Iris pigment epithelial cell (primary cell): Measurements from ENCODE around the gene UPB1.
"Not testable (repeated sequence)": the region's sequence is repeated elsewhere in the genome, so short reads cannot be mapped to it uniquely, and the experiment has no call there.

Experiments used
- DNase-seq: peaks from one replicate; pipeline ENCODE4 v3.0.0-alpha.2; 2011; ENCODE audit warnings: low read depth

The UPB1 gene

DNA sequence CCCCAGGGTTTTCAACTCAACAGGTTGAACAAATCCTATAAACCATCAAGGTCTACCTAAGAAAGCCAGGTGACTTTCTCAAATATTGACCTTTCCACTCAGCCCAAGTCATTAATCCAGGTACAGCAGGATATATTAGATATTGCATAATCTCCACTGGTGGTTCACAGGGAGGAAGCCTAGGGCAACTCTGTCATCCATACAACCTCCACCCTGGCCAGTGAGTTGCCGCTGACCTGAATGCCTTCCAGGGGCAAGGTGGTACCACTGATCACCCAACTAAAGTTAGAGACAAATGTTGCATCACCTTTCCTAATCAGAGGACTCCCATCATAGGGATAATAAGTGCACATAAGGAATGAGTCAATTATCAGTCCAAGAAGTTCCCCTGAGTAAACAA, 36.9 kb downstream of the UPB1 start:
- DNase-seq, result no peak

DNA sequence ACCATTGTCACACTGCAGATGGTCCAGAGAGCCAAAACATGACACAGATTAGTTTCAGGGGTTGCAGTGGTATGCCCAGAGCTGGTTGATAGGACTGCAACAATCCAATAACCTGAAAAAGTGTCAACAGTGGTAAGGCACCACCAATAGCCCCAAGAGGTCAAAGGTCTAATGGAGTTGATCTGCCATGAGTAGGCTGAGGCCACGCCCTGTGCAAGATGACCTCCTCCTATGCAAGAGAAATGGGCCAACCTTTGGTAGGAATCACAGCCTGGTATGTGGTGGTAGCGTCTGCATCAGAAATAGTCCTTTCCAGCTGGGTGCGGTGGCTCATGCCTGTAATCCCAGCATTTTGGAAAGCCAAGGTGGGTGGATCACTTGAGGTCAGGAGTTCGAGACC, 40.2 kb downstream of the UPB1 start:
- no peak for DNase-seq

DNA sequence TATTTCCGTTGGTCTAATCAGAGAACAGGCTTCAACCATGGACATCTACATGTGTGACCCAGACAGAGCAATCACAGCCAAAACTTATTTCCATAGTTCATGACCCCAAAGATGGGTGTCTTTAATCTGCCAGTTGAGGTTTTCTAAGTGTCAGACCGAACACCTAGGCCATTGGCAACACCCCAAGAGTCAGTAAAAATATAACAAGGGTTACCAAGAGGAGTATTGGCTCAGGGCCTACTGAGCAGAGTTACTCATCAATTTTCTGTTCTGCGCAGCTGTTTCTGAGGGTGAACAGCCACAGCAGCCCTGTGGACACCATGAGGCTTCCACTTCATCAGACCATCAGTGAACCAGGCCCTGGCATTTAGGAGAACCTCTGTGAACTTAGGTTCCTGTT, 41.0 kb downstream of the UPB1 start:
- DNase-seq, result peak; percentile 8

DNA sequence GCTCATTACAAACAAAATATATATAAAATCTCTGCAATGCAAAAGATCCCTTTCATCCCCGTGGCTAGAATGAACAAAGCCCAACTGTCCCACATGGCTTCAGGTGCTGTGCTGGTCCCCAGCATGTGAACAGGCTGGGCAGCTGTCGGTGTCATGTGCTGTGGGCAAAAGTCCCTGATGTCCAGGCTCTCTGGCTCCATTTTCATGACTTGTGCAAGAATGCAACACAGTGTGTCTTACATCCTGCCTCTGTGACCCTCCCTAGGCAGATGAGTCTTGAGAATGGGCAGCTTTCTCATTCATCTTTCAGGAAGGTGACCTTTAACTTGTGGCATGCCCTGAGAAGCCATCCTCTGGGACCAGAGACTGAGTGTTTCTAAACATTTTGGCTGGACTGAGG, 45.3 kb downstream of the UPB1 start:
- no peak for DNase-seq

DNA sequence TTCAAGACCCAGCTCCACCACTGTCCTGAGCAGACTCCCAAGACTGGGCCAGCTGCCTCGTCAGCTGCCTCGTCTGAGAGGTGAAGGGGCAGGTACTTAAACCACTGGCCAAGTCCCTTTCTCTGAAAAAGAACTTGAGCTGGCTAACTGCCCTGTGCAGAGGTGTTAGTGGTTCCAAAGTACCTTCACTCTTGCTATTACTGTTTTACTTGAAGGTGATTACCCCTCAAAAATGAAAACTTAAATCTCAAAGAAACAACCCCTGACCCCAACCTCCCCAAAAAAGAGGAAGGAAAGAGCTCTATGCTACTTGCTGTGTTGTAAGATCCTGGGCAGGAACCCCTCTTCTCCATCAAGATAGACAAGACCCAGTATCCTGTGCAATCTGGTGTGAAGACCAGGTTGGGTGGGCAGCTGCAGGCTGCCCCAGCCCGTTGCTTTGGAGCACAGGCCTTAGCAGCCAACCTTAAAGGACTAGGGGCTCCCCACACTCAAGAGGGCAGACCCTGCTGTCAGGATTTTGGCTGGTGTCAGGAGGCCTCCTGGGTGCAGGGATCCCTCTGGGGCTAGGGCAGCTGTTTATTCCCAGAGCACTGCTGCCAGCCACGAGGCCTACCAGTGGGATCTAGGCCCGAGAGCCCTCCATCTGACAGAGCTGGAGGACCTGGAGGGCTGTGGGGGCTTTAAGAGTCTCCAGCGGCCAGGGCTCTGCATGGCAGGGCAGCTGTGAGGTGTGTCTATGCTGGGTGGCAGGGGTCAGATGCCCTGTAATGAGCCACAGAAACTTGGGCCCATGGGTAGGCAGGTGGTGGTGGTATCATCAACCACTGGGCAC, 46.8 kb downstream of the UPB1 start:
- DNase-seq, result no peak

DNA sequence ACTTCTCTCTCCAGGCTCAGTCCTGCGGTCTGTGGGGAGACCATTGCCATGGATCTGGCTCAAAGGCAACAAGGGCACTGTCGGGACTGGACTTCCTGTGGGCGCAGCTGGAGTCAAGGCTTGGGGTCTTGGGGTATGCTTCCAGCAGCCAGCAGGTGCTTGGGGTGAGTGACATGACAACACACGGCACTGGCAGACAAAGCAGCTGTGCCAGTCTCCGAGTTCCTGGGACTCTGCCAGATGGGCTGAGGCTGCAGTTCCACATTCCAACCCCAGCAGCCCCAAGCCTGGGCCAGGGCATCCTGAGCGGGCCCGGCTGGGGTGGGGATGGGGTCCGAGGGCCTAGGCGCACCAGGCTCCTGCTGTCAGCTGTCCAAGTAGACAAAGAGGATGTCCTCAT, 47.5 kb downstream of the UPB1 start:
- DNase-seq, result no peak

DNA sequence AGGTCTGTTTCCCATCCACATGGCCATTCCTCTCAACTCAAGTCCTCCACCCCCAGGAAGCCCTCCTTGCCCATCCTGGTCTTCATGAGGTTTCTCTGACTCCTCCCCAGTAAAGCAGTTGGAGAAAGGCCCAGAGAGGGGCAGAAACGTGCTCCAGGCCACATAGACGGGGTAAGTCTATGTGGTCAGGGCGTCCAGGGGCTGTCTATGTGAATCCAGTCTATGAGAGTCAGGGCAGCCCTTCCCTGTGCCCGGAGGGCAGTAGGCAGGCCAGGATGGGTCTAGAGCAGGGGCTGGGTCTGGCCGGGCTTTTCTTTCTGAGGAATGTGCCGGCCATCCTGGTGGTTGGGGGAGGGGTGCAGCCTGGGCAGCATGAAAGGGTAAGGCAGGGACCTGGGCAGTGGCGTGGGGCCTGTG, 48.1 kb downstream of the UPB1 start:
- no peak for DNase-seq

DNA sequence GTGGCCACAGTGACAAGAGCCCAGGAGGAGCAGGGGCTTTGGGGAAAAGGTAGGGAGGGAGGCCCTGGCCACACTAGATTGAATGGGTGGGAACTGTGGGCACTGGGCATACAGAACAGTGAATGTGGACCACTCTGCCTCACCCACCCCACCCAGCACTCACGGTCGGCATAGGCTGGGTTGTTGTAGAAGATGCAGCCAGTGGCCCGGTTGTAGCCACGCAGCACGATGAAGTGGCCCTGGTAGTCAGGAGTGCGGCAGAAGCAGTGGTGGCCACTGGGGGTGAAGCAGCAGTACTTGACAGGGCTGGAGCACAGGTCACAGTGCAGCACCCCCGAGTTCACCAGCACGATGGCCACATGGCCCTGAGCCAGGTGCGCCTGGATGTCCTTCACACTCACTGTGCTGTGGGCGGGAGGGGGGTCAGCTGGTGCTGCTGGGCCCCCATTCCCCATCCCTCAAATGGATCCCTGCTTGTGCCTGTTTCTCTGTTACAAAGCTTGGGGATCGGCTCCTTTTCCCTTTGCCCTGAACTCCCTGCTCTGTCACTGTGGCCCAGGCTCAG, 48.6 kb downstream of the UPB1 start:
- no peak for DNase-seq

DNA sequence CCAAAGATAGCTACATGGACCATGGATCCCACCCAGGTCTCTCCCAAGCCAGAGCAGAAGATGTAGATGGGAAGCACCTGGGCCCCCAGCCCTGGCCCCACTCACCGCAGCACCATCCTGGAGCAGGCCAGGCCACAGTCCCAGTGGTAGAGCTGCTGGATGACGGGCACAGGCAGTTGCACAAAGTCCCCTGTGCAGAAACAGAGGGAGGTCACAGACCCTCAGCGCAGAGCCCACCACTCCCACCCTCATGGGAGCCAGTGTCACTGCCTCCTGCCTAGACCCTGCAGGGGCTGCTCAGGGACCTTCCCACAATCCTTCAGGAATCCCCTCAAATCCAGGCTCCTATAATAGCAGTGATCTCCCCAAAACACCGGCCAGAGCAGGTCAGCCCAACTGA, 53.7 kb downstream of the UPB1 start:
- DNase-seq, result no peak

DNA sequence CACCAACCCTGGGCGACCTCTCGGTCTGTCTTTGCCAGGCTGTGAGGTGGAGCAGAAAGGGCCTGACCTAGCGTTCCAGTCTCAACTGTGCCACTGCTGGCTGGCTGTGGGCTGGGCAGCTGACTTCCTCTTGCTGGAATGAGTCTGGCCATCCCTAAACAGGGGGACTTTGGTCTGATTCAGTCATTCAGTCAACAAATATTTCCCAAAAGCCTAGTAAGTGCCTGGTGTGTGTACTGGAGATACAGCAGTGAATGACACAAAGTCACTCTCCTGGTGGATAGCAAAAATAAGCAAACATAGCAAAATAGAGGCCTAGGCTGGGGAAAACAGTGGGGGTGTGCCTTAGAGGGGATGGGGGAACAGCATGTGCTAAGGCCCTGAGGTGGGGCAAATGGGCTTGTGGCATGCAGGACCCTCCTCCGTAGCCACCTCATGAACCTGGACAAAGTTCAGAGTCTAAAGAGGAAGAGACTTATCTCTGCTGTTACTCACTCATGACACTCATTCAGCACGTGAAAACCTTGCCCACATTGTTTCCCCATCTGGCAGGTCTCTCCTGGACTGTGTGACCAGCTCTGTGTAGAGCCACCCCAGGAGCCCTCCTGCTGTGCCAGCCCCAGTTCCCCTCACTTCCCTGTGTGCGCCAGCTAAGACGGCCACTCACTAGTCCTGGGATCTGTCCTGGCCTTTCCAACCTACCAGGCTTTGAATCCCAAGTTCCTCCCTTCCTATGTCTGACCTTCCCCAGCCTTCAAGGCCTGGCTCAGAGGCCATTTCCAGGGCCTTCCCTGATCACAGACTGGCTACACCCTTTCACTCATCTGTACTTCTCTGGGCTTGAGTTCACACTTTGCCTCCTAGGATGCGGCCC, 55.1 kb downstream of the UPB1 start:
- peak; percentile 14 for DNase-seq

DNA sequence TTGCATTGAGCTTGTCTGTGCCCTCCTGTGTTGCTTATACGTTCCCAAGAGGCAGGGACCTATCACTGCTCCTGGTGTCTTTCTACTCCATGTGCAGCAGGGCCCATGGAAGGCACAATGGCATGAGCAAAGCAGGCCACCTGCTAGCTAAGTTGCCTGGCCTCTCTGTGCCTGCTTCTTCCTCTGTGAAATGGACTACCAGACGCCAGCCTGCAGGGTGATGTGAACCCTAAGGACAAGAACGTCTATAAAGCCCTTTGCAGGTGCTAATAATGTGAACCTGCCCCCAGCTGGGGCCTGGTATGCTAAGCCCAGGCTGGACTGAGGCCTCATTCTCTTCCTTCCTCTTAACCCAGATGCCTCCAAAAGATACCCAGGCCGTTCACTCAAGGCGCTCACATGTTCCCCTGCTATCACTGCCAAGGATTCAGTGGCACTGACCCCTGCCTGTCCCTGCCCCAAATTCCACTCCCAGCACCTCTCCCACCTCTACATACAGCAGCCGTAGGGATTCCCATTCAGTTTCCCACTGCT, 55.8 kb downstream of the UPB1 start:
- no peak for DNase-seq

DNA sequence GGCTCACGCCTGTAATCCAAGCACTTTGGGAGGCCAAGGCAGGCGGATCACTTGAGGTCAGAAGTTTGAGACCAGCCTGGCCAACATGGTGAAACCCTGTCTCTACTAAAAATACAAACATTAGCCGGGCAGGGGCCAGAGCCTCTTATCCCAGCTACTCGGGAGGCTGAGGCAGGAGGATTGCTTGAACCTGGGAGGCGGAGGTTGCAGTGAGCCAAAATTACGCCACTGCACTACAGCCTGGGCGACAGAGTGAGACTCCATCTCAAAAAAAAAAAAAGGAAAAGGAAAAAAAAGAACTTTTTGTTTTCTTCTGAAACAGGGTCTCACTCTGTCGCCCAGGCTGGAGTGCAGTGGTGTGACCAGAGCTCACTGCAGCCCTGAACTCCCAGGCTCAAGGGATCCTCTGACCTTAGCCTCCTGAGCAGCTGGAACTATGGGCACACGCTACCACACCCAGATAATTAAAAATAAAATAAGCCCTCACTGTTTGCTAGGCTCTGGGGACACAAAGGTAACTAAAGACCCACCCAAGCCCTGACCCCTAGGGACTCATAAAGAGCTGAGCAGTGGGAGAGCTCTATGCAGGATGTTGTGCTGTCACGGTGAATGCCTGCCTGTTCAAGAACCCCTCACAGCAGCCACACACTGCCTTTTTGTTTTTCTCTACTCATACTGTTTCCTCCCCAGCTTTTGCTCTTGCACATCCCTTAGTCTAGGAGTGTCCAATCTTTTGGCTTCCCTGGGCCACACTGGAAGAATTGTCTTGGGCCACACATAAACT, 57.6 kb downstream of the UPB1 start:
- not testable (repeated sequence) for DNase-seq

DNA sequence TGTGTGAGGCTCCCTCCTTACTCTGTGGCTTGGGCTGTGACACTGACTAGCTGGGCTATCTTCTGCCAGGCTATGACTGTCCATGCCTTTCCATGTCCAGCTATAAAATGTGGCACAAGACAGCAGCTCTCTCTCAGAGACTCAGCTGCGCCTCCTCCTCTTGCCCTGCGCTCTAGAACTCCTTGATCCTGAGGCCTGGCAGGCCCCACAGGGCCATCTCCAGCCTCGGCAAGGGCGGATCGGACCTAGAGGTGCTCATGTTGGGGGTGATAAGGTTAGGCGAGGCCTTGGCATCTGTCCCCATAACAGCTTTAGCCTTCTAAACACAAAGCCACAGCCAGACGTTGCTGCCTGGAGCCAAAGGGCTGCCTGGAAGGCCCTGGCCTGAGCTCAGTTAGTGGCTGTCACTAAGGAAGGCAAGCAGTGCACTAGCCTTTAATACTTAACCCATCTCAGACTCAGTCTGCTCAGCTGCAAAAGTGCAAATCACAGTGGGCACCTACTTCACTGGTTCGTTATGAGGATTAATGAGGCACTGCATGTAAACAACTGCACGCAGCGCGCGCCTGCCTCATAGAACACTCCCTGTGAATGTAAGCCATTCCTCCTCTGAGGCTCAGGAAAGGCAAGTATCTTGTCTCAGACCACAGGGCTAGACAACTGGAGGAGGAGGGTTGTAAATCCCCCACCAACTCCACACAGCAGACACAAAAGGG, 58.6 kb downstream of the UPB1 start:
- no peak for DNase-seq

DNA sequence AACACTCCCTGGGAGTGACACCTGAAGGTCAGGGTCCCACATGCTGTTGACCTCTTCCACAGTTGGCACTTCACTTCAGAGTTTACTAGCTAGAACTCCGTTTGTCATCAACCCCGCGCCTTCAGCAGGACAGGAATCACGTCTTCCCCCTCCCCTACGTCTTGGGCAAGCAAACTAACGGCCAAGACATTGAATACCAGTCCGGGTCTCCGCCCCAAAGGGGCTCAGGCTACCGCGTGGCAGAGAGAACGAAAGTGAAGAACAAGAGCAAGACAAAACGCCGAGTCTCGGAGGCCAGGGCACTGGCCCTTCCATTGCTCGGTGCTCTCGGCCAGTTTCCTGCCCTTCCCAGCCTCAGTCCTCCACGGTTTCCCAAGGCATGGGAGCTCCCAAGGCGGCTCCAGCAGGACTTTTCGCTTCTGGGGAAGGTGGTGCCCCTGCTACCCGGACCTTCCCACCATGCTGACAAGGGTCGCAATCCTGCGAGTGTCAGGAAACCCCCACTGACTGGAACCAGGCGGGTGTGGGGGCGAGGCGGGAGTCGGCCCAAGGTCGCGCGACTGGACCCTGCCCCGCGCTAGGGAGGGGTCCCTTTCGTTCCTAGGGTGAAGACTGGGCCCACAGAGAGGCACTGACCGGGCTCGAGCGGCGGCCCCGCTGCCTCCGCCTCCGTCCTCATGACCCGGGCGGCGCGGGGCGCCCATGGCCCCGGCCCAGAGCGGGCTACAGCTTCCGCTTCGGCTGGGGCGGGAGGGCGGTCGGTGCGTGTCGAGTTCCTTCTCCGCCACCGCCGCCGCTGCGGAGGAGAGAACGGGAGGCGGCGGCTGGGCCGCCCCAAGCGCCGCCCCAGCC, 59.4 kb downstream of the UPB1 start, which contains the start of gene GUCD1:
GUCD1 (minus strand) TSS at position 826 of the 852 bp plus-strand sequence; CDS start at position 679, 147 bp downstream.
- DNase-seq, result peak; percentile 62

DNA sequence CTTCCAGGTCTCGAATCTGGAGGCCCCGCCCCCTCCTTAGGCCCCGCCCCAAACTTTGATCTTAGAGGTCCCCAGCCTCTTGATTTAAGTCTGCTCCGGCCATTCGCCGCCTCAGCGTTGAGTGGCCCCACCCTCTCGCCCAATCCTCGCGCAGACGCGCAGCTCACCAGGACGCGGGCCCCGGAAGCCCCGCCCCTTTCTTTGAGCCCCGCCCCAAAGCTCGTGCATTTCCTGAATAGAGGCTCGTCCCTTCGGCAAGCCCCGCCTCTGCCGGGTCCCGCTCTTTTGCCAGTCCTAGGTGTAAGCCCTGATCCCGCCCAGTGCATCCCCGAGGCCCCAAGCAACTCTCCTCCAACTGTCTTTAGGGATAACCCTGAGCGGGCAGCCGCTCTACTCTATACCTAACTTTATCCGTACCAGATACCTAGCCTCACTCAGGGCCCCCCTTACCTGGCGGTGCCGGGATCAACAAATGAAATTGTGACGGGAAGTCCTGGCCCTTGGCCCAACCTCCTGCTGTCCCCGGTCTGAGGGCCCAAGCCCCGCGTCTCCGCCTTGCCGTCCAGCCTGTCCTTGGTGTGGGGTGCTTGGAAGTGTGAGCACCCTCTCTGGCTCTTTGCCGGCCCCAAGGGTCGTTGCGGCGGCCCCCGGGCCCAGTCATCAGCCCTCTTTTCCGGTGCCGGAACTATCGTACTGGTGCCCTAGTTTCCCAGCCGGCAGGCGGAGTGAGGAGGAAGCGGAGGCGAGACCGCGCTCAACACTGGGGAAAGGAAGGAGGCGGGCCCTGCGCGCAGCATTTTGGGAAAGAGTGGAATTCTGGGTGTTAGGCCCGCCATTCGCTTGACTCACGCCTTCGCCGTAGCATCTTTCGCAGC, 60.3 kb downstream of the UPB1 start, which contains the start of gene SNRPD3:
SNRPD3 (plus strand) TSS at position 835 of the 875 bp plus-strand sequence. CDS start 1,676 bp downstream, outside the sequence.
- DNase-seq, result peak; percentile 98

DNA sequence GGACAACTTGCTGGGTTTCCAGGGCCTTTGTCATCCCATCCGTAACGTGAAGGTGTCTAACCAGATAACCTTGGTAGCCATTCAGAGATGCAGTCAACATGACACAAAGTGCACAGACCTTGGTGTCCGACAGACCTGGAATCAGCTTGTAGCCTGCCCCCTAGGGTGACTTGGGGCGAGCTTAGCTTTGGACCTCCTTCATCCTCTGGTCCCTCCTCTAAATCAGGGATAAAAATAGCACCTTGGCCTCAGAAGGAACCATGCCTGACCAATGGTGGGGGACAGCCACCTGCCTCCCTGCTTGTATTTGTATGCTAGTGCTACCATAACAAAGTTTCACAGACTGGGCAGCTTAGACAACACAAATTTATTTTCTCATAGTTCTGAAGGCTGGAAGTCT, 64.3 kb downstream of the UPB1 start:
- DNase-seq, result no peak

DNA sequence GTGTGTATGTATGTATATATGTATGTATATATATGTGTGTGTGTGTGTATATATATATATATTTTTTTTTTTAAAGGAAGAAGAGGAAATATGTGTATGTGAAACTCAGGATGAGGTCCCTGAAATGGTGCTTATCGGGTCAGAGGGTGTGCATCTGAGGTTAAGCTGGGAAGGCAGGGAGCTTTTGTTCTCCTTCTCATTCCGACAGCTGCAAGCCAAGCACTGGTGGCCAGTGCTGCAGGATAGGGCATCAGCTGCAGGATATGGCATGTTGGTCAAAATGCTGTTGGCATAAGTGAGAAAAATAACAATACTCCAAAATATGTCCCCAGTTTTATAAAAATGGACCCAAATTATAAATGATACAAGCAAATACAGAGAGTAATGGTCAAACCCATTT, 68.1 kb downstream of the UPB1 start:
- DNase-seq, result no peak

DNA sequence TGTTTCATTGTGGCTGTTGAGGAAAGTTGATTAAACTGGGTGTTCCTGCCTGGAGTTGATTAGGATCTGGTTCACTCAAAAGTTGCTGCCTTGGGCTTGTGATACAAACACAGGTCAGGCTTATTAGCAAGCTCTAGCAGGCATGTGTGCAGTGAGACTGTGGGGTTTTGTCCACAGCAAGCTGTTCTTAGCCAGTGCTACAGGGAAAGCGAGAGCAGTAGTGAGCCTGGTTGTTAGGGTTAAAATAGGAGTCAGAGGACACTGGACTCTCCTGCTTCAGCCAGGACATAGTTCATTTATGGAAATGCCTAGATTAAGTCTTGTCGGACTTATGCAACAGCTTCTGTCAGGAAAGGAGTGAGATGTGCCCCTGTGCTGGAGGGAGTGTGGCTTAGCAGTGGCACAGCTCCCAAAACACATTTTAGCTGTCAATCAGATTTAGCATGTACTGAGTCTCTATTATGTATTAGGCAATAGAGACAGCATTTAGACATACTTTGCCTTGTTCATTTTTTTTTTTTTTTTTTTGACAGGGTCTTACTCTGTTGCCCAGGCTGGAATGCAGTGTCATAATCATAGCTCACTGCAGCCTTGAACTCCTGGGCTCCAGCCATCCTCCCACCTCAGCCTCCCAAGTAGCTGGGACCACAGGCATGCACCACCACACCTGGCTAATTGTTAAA, 69.4 kb downstream of the UPB1 start:
- peak; percentile 78 for DNase-seq
